PC-9 (cell line): ENCODE data around the gene TP53I11.

Experiments
- CTCF ChIP-seq: fragments of 200-600 bp; sonication (generic); conservative IDR thresholded peaks from 2 replicates; pipeline ENCODE4 v1.6.1; 2017; ENCODE audit warnings: mixed run types, antibody characterized with exemption, mild to moderate bottlenecking, moderate library complexity
- EZH2 ChIP-seq: fragments of 200-600 bp; sonication (generic); IDR thresholded peaks from 2 replicates; pipeline ENCODE4 v1.8.0; 2017; ENCODE audit warnings: antibody characterized with exemption, low read depth

GRCh38 chr11:44923806-44924205, 26.9 kb downstream of the TP53I11 start:
- TF ChIP-seq CTCF = no peak
- TF ChIP-seq EZH2 = no peak
